ENCODE data around the gene TCEA2.

Gene TCEA2

GRCh38 chr20:64045346-64046011, 17.5 kb upstream of the TCEA2 start:
- Histone ChIP-seq H3K4me1 (ENCODE audit: low read depth, poor library complexity, severe bottlenecking) (peaks cover 3% of the 10 kb centered on the region), H3K27me3 (ENCODE audit: insufficient read depth, low read depth) (peaks cover 79% of the 10 kb centered on the region), H2AFZ (ENCODE audit: low read depth) (no peak overlapping the region), H4K20me1 (ENCODE audit: insufficient read depth) (no peaks in the 10 kb centered on the region), H3K9ac (no peak overlapping the region), H3K79me2 (ENCODE audit: insufficient read depth, low read depth) (no peaks in the 10 kb centered on the region), H3K36me3 (ENCODE audit: insufficient read depth) (no peaks in the 10 kb centered on the region), H3K27ac (no peak overlapping the region), H3K4me2 (no peak overlapping the region), H3K4me3 (IDR thresholded peaks at IDR 0.05; ENCODE audit: insufficient read depth, low read depth, low read length) (no peak overlapping the region)
- TF ChIP-seq CTCF (conservative IDR thresholded peaks at IDR 0.05; ENCODE audit: low read depth, low read length): no peak

GRCh38 chr20:64047046-64047389, 16.0 kb upstream of the TCEA2 start:
- no peak for TF ChIP-seq CTCF (conservative IDR thresholded peaks at IDR 0.05; ENCODE audit: low read depth, low read length)
- H3K36me3 ChIP-seq (ENCODE audit: insufficient read depth): no peaks in the 10 kb centered on the region
- no peak overlapping the region for H3K27ac ChIP-seq
- H3K4me3 ChIP-seq (IDR thresholded peaks at IDR 0.05; ENCODE audit: insufficient read depth, low read depth, low read length): no peak overlapping the region
- no peak overlapping the region for H3K4me2 ChIP-seq
- no peaks in the 10 kb centered on the region for H3K79me2 ChIP-seq (ENCODE audit: insufficient read depth, low read depth)
- H2AFZ ChIP-seq (ENCODE audit: low read depth): no peak overlapping the region
- peaks cover 3% of the 10 kb centered on the region for H3K4me1 ChIP-seq (ENCODE audit: low read depth, poor library complexity, severe bottlenecking)
- H3K27me3 ChIP-seq (ENCODE audit: insufficient read depth, low read depth): peaks cover 79% of the 10 kb centered on the region
- no peak overlapping the region for H3K9ac ChIP-seq
- H4K20me1 ChIP-seq (ENCODE audit: insufficient read depth): no peaks in the 10 kb centered on the region

- H3K4me2 ChIP-seq: no peak overlapping the region
- H3K36me3 ChIP-seq (ENCODE audit: insufficient read depth): no peaks in the 10 kb centered on the region
- H3K27ac ChIP-seq: no peak overlapping the region
- no peaks in the 10 kb centered on the region for H3K79me2 ChIP-seq (ENCODE audit: insufficient read depth, low read depth)
- H3K9ac ChIP-seq: no peak overlapping the region
- H3K27me3 ChIP-seq (ENCODE audit: insufficient read depth, low read depth): peaks cover 82% of the 10 kb centered on the region
- H3K4me3 ChIP-seq (IDR thresholded peaks at IDR 0.05; ENCODE audit: insufficient read depth, low read depth, low read length): no peak overlapping the region
- H3K4me1 ChIP-seq (ENCODE audit: low read depth, poor library complexity, severe bottlenecking): no peaks in the 10 kb centered on the region
- no peak for TF ChIP-seq CTCF (conservative IDR thresholded peaks at IDR 0.05; ENCODE audit: low read depth, low read length)
- no peak overlapping the region for H2AFZ ChIP-seq (ENCODE audit: low read depth)
- no peaks in the 10 kb centered on the region for H4K20me1 ChIP-seq (ENCODE audit: insufficient read depth)
Observed at GRCh38 chr20:64047968-64048401, 15.0 kb upstream of the TCEA2 start.

- Histone ChIP-seq H3K27ac (no peak overlapping the region), H3K4me2 (no peak overlapping the region), H2AFZ (ENCODE audit: low read depth) (no peak overlapping the region), H3K4me3 (IDR thresholded peaks at IDR 0.05; ENCODE audit: insufficient read depth, low read depth, low read length) (no peak overlapping the region), H4K20me1 (ENCODE audit: insufficient read depth) (no peaks in the 10 kb centered on the region), H3K9ac (no peak overlapping the region), H3K4me1 (ENCODE audit: low read depth, poor library complexity, severe bottlenecking) (no peaks in the 10 kb centered on the region), H3K27me3 (ENCODE audit: insufficient read depth, low read depth) (peaks cover 80% of the 10 kb centered on the region), H3K79me2 (ENCODE audit: insufficient read depth, low read depth) (no peaks in the 10 kb centered on the region), H3K36me3 (ENCODE audit: insufficient read depth) (no peaks in the 10 kb centered on the region)
- no peak for TF ChIP-seq CTCF (conservative IDR thresholded peaks at IDR 0.05; ENCODE audit: low read depth, low read length)
Observed at GRCh38 chr20:64048402-64049044, 14.5 kb upstream of the TCEA2 start.
